ENCODE data around the gene STT3B.

GRCh38 chr3:31680072-31680870, 147.5 kb downstream of the STT3B start:
- TF ChIP-seq EZH2 (IDR thresholded peaks at IDR 0.05; ENCODE audit: low read length, missing control alignments): no peak
- TF ChIP-seq CTCF (conservative IDR thresholded peaks at IDR 0.05 in 1 of 2, IDR thresholded peaks at IDR 0.05 in 1 of 2; ENCODE audit: low read depth in 1 of 2, low read length in 2 of 2): no peak
